Mammary epithelial cell (primary cell): ENCODE measurements around the gene P2RX1.

ENCODE experiments used
- EZH2 ChIP-seq: IDR thresholded peaks from 2 replicates; pipeline ENCODE4 v1.6.1; 2012; ENCODE audit warnings: low read length, inconsistent platforms, borderline replicate concordance
- TF ChIP-seq, protein P1 (sequence below), 2 donors: IDR thresholded peaks in 1 of 2; conservative IDR thresholded peaks in 1 of 2; 2 replicates each; pipeline ENCODE4 v1.5.1; 2011 to 2012; ENCODE audit warnings: inconsistent platforms in 2 of 2, low read length in 2 of 2, mild to moderate bottlenecking in 2 of 2, control low read depth in 1 of 2, low read depth in 1 of 2; ENCODE audit not compliant: insufficient read depth in 1 of 2; ENCODE audit errors: extremely low read depth in 1 of 2

DNA sequence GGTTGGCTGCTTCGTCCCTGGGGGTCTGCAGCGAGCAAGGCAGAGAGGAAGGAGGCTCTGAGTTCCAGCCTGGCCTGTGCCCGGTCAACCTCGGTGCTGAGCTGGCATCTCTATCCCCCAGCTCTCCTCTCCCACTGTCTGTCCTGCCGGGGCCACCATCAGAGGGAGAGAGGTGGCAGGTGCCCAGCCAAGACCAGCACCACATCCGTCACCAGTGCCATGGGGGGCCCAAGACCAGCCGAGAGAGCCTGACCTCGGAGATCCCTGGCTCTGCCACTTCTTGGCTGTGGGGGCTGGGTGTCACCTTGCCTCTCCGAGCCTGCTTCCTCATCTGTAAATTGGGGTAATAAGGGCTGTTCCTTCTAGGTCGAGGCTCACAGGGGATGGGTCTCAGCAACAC lies 560 bp upstream of the P2RX1 start:
- TF ChIP-seq, protein P1, sequence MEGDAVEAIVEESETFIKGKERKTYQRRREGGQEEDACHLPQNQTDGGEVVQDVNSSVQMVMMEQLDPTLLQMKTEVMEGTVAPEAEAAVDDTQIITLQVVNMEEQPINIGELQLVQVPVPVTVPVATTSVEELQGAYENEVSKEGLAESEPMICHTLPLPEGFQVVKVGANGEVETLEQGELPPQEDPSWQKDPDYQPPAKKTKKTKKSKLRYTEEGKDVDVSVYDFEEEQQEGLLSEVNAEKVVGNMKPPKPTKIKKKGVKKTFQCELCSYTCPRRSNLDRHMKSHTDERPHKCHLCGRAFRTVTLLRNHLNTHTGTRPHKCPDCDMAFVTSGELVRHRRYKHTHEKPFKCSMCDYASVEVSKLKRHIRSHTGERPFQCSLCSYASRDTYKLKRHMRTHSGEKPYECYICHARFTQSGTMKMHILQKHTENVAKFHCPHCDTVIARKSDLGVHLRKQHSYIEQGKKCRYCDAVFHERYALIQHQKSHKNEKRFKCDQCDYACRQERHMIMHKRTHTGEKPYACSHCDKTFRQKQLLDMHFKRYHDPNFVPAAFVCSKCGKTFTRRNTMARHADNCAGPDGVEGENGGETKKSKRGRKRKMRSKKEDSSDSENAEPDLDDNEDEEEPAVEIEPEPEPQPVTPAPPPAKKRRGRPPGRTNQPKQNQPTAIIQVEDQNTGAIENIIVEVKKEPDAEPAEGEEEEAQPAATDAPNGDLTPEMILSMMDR (conservative IDR thresholded peaks at IDR 0.05 in 1 of 2, IDR thresholded peaks at IDR 0.05 in 1 of 2; ENCODE audit: extremely low read depth in 1 of 2, insufficient read depth in 1 of 2, low read depth in 1 of 2, low read length in 2 of 2), result no peak
- no peak for TF ChIP-seq EZH2
